ENCODE measurements around the gene LMNA. TPM values are rescaled to one million over a fixed set of nuclear protein-coding genes. Genes with fewer than 3 reads are reported as not detected.
"Not testable (repeated sequence)": the region's sequence is repeated elsewhere in the genome, so short reads cannot be mapped to it uniquely, and the experiment has no call there.

Gene LMNA
- total and polyA plus RNA-seq, 2 of the 4 experiments (the other 2 are of a cell fraction) = 563 to 755 TPM

- peaks cover 13% of the 10 kb centered on the region for H3K36me3 ChIP-seq (ENCODE audit: control insufficient read depth, insufficient read depth, low read length)
- not testable (repeated sequence) for H3K18ac ChIP-seq (ENCODE audit: low read depth, low read length)
- H3K9ac ChIP-seq (ENCODE audit: low read depth, low read length) = 0 out of 2 replicates have a peak overlapping the region, but pooled peaks have one; percentile 18
Observed at GRCh38 chr1:156121005-156121404, 6.5 kb downstream of the LMNA start.

More at GRCh38 chr1:156121005-156121404, 6.5 kb downstream of the LMNA start:
- H4K91ac ChIP-seq (ENCODE audit: insufficient read depth, low read depth, low read length); H4K5ac ChIP-seq (ENCODE audit: low read depth, low read length); DNase-seq; dilution Hi-C loops (cut with HindIII; ENCODE audit: low sequenced_read_pairs, unreplicated experiment); BruUV-seq (replicated peaks); H2AFZ ChIP-seq (replicated peaks; ENCODE audit: low read length, poor library complexity); H3K4me3 ChIP-seq (ENCODE audit: insufficient read depth, low read depth, low read length); intact Hi-C loops (cut with micrococcal nuclease); H3K9me3 ChIP-seq (ENCODE audit: control insufficient read depth, insufficient read depth, low read length); in situ Hi-C loops (cut with MboI; ENCODE audit: low sequenced_read_pairs); H3K27me3 ChIP-seq (ENCODE audit: control insufficient read depth, insufficient read depth, low read length); ATAC-seq (ENCODE audit: low read depth); H3K56ac ChIP-seq (ENCODE audit: extremely low read depth, insufficient read depth, low read length); H2AK9ac ChIP-seq (replicated peaks; ENCODE audit: low read depth, low read length, poor library complexity); H2BK20ac ChIP-seq (ENCODE audit: low read depth, low read length); H2BK15ac ChIP-seq (ENCODE audit: low read depth, low read length): not testable (repeated sequence)
- CTCF ChIA-PET = interaction anchor here (0.8 to 1.4 kb wide), 2 partner anchors 9 to 24 kb away, joined by 3 to 9 read pairs; no protein-coding TSS in a partner anchor
- H3K23ac ChIP-seq (ENCODE audit: low read depth, low read length) = peak overlapping the region; percentile 96; the same call in 1 of the 2 replicates
- H2BK5ac ChIP-seq (ENCODE audit: low read depth, low read length, poor library complexity, severe bottlenecking) = peak overlapping the region; percentile 80
- H3K4me2 ChIP-seq (ENCODE audit: low read depth, low read length) = peak overlapping the region; percentile 53
- POLR2A ChIA-PET (ENCODE audit: unreplicated experiment) = interaction anchor here (0.7 kb wide), 1 partner anchor 69 kb away, joined by 18 read pairs; no protein-coding TSS in a partner anchor
- peak; percentile 12; the same call in 1 of the 2 replicates for TF ChIP-seq BHLHE40 (IDR thresholded peaks at IDR 0.05; ENCODE audit: low read depth, low read length)
- H4K8ac ChIP-seq (ENCODE audit: low read depth in 2 of 2, low read length in 2 of 2) = peak overlapping the region in 1 of 2 experiments; percentile 40; a peak in 1 of 4 replicates
- H3K4me1 ChIP-seq (ENCODE audit: control insufficient read depth, insufficient read depth, low read length) = peaks cover 48% of the 10 kb centered on the region
- peaks cover 0 to 25% of the 10 kb centered on the region in 2 experiments; a peak in 2 of 4 replicates for H3K79me1 ChIP-seq (ENCODE audit: low read depth in 1 of 2, low read length in 2 of 2)
- H2BK120ac ChIP-seq (ENCODE audit: low read depth, low read length) = 0 out of 2 replicates have a peak overlapping the region, but pooled peaks have one; percentile 9
- WGBS, 2 experiments (ENCODE audit: extremely low coverage in 2 of 2, insufficient read length in 1 of 2) = 40% methylated on average over 1 of the region's 4 CpGs; no CpG with 5 or more reads in 1 of the 2 experiments
- H3K14ac ChIP-seq (replicated peaks; ENCODE audit: low read depth, low read length) = peak overlapping the region; percentile 71
- H3K27ac ChIP-seq (ENCODE audit: insufficient read depth, low read length) = peak overlapping the region; percentile 89; the same call in 1 of the 2 replicates
- peak overlapping the region; percentile 66 for H2AK5ac ChIP-seq (ENCODE audit: low read depth, low read length)
- peaks cover 73% of the 10 kb centered on the region for H4K20me1 ChIP-seq (ENCODE audit: insufficient read depth, low read length)
- H3K9me1 ChIP-seq (ENCODE audit: insufficient read depth, low read length) = peaks cover 25% of the 10 kb centered on the region
- H3K4ac ChIP-seq (ENCODE audit: low read depth, low read length) = peak overlapping the region; percentile 28; the same call in 1 of the 2 replicates
